GM19452 (cell line): ENCODE measurements around the gene DISP2.

Experiments
- ATAC-seq: cut with Tn5 transposase; IDR thresholded peaks from one replicate; pipeline ENCODE4 v1.9.1; 2021; ENCODE audit not compliant: unreplicated experiment

The DISP2 gene

GRCh38 chr15:40388941-40389823, 31.2 kb downstream of the DISP2 start:
- ATAC-seq: no peak

- no peak for ATAC-seq
Observed at GRCh38 chr15:40389824-40390595, 32.0 kb downstream of the DISP2 start.

- no peak for ATAC-seq
Observed at GRCh38 chr15:40392986-40393948, 35.2 kb downstream of the DISP2 start.

GRCh38 chr15:40397688-40398412, 39.8 kb downstream of the DISP2 start:
- ATAC-seq: no peak

- peak; percentile 83 for ATAC-seq
Observed at GRCh38 chr15:40398413-40398873, 40.4 kb downstream of the DISP2 start.

- no peak for ATAC-seq
Observed at GRCh38 chr15:40399370-40399769, 41.4 kb downstream of the DISP2 start.

- ATAC-seq: peak; percentile 80
Observed at GRCh38 chr15:40405501-40406381, 47.7 kb downstream of the DISP2 start, which contains the start of gene IVD. Gene IVD (plus strand): TSS chr15:40405795. CDS start chr15:40405828, 33 bp downstream.

DNA sequence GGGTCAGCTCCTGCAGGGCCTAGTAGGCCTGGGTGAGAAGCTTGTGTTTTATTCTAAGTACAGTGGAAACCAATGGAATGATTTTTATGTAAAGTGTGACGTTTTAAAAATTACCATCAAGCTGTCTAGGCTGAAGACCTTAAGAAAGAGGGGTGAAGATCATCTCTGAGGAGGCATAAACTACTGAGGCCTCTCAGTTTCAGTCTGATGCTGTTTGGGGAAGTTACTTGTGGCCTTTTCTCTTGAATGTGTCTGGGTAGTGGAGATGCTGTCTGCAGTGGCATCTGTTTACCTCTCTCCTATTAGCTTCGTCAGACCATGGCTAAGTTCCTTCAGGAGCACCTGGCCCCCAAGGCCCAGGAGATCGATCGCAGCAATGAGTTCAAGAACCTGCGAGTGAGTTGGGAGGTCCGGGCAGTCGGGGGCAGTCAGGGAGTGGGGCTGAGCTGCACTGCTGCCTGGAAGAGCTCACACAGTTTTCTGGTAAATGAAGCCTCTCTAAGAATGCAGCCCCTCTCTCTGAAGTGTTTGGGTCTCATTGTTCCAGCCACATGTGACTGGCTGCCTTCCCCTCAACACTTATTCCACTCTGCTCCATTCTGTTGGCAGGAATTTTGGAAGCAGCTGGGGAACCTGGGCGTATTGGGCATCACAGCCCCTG, 49.4 kb downstream of the DISP2 start:
- peak; percentile 49 for ATAC-seq

DNA sequence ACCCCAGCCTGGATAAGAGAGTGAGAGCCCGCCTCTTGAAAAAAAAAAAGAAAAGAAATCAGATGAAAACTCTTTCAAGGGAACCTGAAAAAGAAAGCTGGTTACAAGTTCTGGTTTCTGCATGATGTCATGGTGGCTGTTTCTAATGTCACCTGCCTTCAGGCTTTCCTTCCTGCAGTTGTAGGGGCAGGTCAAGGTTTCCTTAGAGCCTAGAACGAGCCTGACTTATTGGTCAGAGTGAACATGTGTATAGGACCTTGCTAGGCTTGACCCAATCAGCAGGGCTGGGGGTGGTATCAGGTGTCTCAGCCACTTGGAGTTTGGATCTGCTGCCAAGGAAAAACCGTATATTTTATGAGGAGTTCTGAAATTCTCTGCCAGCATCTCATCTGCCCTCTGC, 51.3 kb downstream of the DISP2 start:
- ATAC-seq: no peak

DNA sequence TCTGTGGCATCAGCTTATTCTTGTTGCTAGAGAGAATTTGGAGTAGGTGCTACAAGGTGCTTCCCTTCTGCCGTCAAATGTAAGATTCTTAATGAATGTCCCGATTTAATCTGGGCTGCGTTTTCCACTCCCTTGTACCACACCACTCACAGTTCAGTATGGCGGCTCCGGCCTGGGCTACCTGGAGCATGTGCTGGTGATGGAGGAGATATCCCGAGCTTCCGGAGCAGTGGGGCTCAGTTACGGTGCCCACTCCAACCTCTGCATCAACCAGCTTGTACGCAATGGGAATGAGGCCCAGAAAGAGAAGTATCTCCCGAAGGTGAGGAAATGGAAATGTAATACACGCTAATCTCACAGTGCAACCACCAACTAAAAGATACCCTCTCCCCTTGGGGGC, 52.5 kb downstream of the DISP2 start:
- ATAC-seq: no peak

DNA sequence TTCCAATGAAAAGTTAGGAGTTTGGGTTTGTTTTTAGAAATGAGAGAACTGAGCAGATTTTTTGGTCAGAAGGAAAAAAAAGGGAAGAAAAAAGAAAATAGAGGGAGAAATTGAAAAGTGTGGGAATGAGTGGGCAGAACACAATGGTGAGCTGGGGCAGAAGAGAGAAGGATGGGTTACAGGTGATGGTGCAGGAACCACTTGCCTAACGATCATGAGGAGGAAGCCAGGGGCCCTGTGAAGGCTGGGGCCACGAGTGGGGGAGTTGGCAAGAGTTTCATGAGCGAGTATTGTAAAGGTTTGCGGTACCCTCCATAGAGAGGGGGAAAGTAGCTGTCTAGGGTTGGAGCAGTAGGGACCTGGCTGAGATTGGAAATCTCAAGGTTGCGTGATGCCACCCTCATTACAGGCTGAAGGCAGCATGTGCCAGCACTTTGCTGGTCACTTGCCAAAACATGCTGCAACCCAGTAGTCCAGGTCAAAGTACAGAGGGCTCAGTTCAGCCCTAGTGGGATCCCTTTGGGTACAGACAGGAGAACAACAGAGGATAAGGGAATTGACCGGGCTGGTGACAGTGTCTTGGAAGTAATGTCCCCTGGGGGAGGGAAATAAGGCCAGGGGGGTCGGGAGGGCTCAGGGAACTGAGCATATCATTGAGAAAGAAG, 54.2 kb downstream of the DISP2 start:
- no peak for ATAC-seq

DNA sequence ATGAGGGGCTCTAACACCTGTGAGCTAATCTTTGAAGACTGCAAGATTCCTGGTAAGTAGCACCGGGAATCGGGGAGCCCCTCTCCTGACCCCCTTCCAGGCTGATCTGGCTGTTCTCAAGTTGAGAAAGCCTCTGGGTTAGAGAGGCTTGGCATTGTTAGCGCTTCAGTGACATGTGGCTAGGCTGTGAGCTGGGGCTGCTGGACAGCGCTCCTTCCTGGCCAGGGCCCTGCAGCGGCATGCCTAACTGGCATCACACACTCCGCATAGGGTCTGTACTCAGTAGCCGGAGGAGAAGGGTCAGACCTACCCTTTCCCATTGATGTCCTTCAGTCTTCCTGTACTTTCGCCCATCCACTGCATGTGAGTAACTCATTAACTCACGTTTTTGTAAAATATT, 55.0 kb downstream of the DISP2 start:
- no peak for ATAC-seq

GRCh38 chr15:40414816-40415215, 56.8 kb downstream of the DISP2 start:
- ATAC-seq: no peak

- ATAC-seq: no peak
Observed at GRCh38 chr15:40415226-40415625, 57.2 kb downstream of the DISP2 start.

GRCh38 chr15:40416056-40416455, 58.0 kb downstream of the DISP2 start:
- no peak for ATAC-seq

DNA sequence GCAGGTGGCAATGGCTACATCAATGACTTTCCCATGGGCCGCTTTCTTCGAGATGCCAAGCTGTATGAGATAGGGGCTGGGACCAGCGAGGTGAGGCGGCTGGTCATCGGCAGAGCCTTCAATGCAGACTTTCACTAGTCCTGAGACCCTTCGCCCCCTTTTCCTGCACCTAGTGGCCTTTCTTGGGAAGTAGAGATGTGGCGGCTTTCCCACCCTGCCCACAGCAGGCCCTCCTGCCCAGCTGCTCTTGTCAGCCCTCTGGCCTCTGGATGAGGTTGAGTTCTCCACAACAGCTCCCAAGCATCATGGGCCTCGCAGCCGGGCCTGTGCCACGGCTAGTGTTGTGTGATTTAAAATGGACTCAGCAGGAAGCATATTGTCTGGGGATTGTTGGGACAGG, 60.1 kb downstream of the DISP2 start:
- ATAC-seq: no peak

DNA sequence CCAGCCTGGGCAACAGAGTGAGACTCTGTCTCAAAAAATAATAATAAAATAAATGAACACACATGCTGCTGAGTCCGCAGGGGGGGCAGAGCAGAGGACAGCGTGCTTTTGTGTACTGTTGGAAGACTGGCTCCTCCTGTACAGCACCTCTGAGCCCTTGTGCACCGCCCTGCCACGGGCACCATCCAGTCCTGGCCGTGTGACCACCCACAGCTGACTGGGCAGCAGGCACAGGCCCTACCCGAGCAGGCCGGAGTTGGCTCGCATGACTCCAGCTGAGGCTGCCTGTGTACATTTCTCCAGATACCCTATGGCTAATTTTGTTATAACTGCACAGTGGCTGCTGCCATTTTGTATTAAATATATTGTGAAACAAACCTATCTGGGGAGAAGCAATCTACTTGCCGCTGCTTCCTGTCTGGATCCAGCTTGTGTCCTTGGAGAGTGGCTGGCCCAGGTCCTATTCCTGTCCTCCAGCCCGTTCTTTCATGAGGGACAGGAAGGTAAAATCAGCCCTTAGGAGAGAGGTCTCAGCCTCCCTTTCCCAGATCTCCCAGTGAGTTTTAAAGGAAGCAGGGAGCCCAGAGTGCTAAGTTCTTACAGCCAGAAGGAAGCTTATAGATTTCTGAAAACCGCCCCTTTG, 62.2 kb downstream of the DISP2 start:
- no peak for ATAC-seq

GRCh38 chr15:40420793-40421192, 62.8 kb downstream of the DISP2 start:
- no peak for ATAC-seq
